Measurements from ENCODE around the gene MYOCD.

MYOCD gene

GRCh38 chr17:12693640-12694039 is 27.9 kb downstream of the MYOCD start:
- DNase-seq (ENCODE audit: low spot score), result no peak
- peak overlapping the region; percentile 79 to 94 for H3K27ac ChIP-seq
- TF ChIP-seq CTCF (IDR thresholded peaks at IDR 0.05), result no peak
- H3K4me3 ChIP-seq, result no peak overlapping the region

GRCh38 chr17:12706070-12706469 is 40.4 kb downstream of the MYOCD start:
- TF ChIP-seq CTCF (IDR thresholded peaks at IDR 0.05), result no peak
- H3K4me3 ChIP-seq, result no peak overlapping the region
- DNase-seq (ENCODE audit: low spot score), result no peak
- no peak overlapping the region for H3K27ac ChIP-seq

GRCh38 chr17:12709063-12709462 is 43.4 kb downstream of the MYOCD start:
- DNase-seq (ENCODE audit: low spot score), result no peak
- H3K27ac ChIP-seq, result no peak overlapping the region
- no peak overlapping the region for H3K4me3 ChIP-seq
- TF ChIP-seq CTCF (IDR thresholded peaks at IDR 0.05), result no peak

- DNase-seq (ENCODE audit: low spot score), result no peak
- H3K27ac ChIP-seq, result peak overlapping the region; percentile 1 to 67
- H3K4me3 ChIP-seq, result no peak overlapping the region
- no peak for TF ChIP-seq CTCF (IDR thresholded peaks at IDR 0.05)
Observed at GRCh38 chr17:12712415-12712814, 46.7 kb downstream of the MYOCD start.

GRCh38 chr17:12712941-12713340 is 47.3 kb downstream of the MYOCD start:
- peak overlapping the region; percentile 1 to 67 for H3K27ac ChIP-seq
- no peak for TF ChIP-seq CTCF (IDR thresholded peaks at IDR 0.05)
- no peak for DNase-seq (ENCODE audit: low spot score)
- no peak overlapping the region for H3K4me3 ChIP-seq

- TF ChIP-seq CTCF (IDR thresholded peaks at IDR 0.05), result no peak
- Histone ChIP-seq H3K27ac (no peak overlapping the region), H3K4me3 (no peak overlapping the region)
- no peak for DNase-seq (ENCODE audit: low spot score)
Observed at GRCh38 chr17:12719948-12720347, 54.3 kb downstream of the MYOCD start.

GRCh38 chr17:12721581-12721980 is 55.9 kb downstream of the MYOCD start:
- TF ChIP-seq CTCF (IDR thresholded peaks at IDR 0.05), result no peak
- H3K4me3 ChIP-seq, result no peak overlapping the region
- DNase-seq (ENCODE audit: low spot score), result no peak
- peak overlapping the region; percentile 15 to 56 for H3K27ac ChIP-seq
